GM12878 (cell line): Measurements from ENCODE around the gene ANKRD44. TPM values are rescaled to one million over a fixed set of nuclear protein-coding genes. Genes with fewer than 3 reads are reported as not detected.
A peak's percentile ranks its signal among the peaks of the same experiment; 100 is the strongest.

Experiments used
- ATAC-seq: fragments of 200-7000 bp; cut with Tn5 transposase; 3 replicates; pipeline ENCODE4 v1.9.1; 2020; ENCODE audit warnings: mild to moderate bottlenecking, moderate library complexity
- BruUV-seq: library from RNA; stranded (reverse); fragments of 400-500 nt; replicated peaks from 2 replicates; lab custom pipeline; 2021; lab: Mats Ljungman, UMichigan
- CTCF ChIA-PET: fragments of 300-600 bp; sonication (Branson Sonifier 250); formaldehyde crosslinking; extraction: SDS; loops from one replicate; lab custom pipeline; 2021; ENCODE audit warnings: inconsistent platforms; lab: Yijun Ruan, JAX
- POLR2A ChIA-PET: fragments of 350-600 bp; formaldehyde crosslinking; extraction: SDS; loops from one replicate; lab custom pipeline; 2021; ENCODE audit warnings: inconsistent platforms; lab: Charles Lee
- RAD21 ChIA-PET: fragments of 300-600 bp; sonication (Branson Sonifier 250); formaldehyde crosslinking; loops from one replicate; lab custom pipeline; 2023; ENCODE audit warnings: antibody characterized with exemption; ENCODE audit not compliant: unreplicated experiment; lab: Charles Lee
- SMC1A ChIA-PET: fragments of 300-600 bp; sonication (Branson Sonifier 250); formaldehyde crosslinking; loops from one replicate; lab custom pipeline; 2023; ENCODE audit not compliant: unreplicated experiment, uncharacterized antibody; lab: Charles Lee
- DNase-seq: peaks from one replicate; pipeline ENCODE4 v3.0.0-alpha.2; 2011; ENCODE audit warnings: low read depth, low spot score
- FAIRE-seq: peaks from 3 replicates; lab custom pipeline; 2011; peaks lifted over from hg19 to GRCh38; lab: Jason Lieb, UNC
- H2AFZ ChIP-seq: 2 replicates; pipeline ENCODE4 v1.6.0; 2011; ENCODE audit warnings: low read depth, low read length, control low read depth; ENCODE audit not compliant: control insufficient read depth
- H3K27ac ChIP-seq: 2 replicates; pipeline ENCODE4 v1.5.1; 2011; ENCODE audit warnings: control low read depth; ENCODE audit not compliant: control insufficient read depth, insufficient read depth
- H3K27me3 ChIP-seq, 2 experiments: replicated peaks in 1 of 2; 2 replicates each; pipeline versions ENCODE4 v1.6.0 to v1.6.1; 2011; ENCODE audit warnings: low read length in 1 of 2; ENCODE audit not compliant: control insufficient read depth in 2 of 2, insufficient read depth in 2 of 2
- H3K36me3 ChIP-seq, 2 experiments: 2 replicates each; pipeline ENCODE4 v1.5.1; 2011; ENCODE audit warnings: low read length in 1 of 2; ENCODE audit not compliant: control insufficient read depth in 2 of 2, insufficient read depth in 2 of 2
- H3K4me1 ChIP-seq: 2 replicates; pipeline ENCODE4 v1.6.1; 2011; ENCODE audit warnings: mild to moderate bottlenecking, low read length, moderate library complexity, mixed read lengths; ENCODE audit not compliant: control insufficient read depth, insufficient read depth
- H3K4me2 ChIP-seq: 2 replicates; pipeline ENCODE4 v1.6.0; 2011; ENCODE audit warnings: control low read depth; ENCODE audit not compliant: control insufficient read depth, insufficient read depth
- H3K4me3 ChIP-seq: fragments of 200-600 bp; sonication (generic); 2 replicates; pipeline ENCODE4 v1.5.1; 2016
- H3K79me2 ChIP-seq: 2 replicates; pipeline ENCODE4 v1.6.0; 2011; ENCODE audit warnings: low read length; ENCODE audit not compliant: control insufficient read depth, insufficient read depth
- H3K9ac ChIP-seq: 2 replicates; pipeline ENCODE4 v1.8.0; 2011; ENCODE audit warnings: low read length, control low read depth, mixed read lengths; ENCODE audit not compliant: control insufficient read depth, insufficient read depth
- H3K9me3 ChIP-seq: replicated peaks from 3 replicates; pipeline ENCODE4 v1.5.1; 2011; ENCODE audit warnings: mild to moderate bottlenecking, low read length; ENCODE audit not compliant: control insufficient read depth, insufficient read depth
- H4K20me1 ChIP-seq: 2 replicates; pipeline ENCODE4 v1.6.0; 2011; ENCODE audit not compliant: control insufficient read depth, insufficient read depth
- BHLHE40 ChIP-seq, 2 experiments: fragments of 450-650 bp in 1 of 2; IDR thresholded peaks; 2 replicates each; pipeline ENCODE4 v1.6.1; 2011 to 2017; ENCODE audit warnings: low read depth in 2 of 2, borderline replicate concordance in 1 of 2, improper control_type of control experiment in 1 of 2, low read length in 1 of 2, mild to moderate bottlenecking in 1 of 2
- CBX3 ChIP-seq: fragments of 200-600 bp; sonication (generic); IDR thresholded peaks from 2 replicates; pipeline ENCODE4 v1.6.1; 2016; ENCODE audit warnings: low read depth, borderline replicate concordance
- EGR1 ChIP-seq, 2 experiments: IDR thresholded peaks; 1 replicate in 1 of 2; 2 replicates in 1 of 2; pipeline ENCODE4 v1.6.1; 2011 to 2012; ENCODE audit warnings: low read depth in 2 of 2, low read length in 2 of 2, borderline replicate concordance in 1 of 2, mild to moderate bottlenecking in 1 of 2, moderate library complexity in 1 of 2
- HDGF ChIP-seq: fragments of 450-650 bp; IDR thresholded peaks from 2 replicates; pipeline ENCODE4 v1.6.1; 2016; ENCODE audit warnings: antibody characterized with exemption
- IKZF2 ChIP-seq, 2 experiments: fragments of 450-650 bp; IDR thresholded peaks; 2 replicates each; pipeline ENCODE4 v1.6.1; 2017; ENCODE audit warnings: mild to moderate bottlenecking in 2 of 2, moderate library complexity in 2 of 2
- MTA3 ChIP-seq: IDR thresholded peaks from 2 replicates; pipeline ENCODE4 v1.6.1; 2012; ENCODE audit warnings: low read length, inconsistent platforms, borderline replicate concordance
- MYB ChIP-seq: fragments of 150-350 bp; IDR thresholded peaks from 2 replicates; pipeline ENCODE4 v1.6.1; 2014; ENCODE audit warnings: mild to moderate bottlenecking, low read depth, low read length, borderline replicate concordance
- POU2F2 ChIP-seq: IDR thresholded peaks from 3 replicates; pipeline ENCODE4 v1.6.1; 2011; ENCODE audit warnings: low read depth, mild to moderate bottlenecking, low read length, borderline replicate concordance
- RFX5 ChIP-seq: IDR thresholded peaks from 2 replicates; pipeline ENCODE4 v1.6.1; 2011; ENCODE audit warnings: low read depth, low read length, improper control_type of control experiment
- TCF12 ChIP-seq: IDR thresholded peaks from 2 replicates; pipeline ENCODE4 v1.6.1; 2011; ENCODE audit warnings: low read depth, mild to moderate bottlenecking, low read length
- WGBS: methylation state at CpG from one replicate; pipeline ENCODE4 v1.1.6; 2016; ENCODE audit warnings: low lambda C conversion rate; ENCODE audit not compliant: insufficient replicate concordance, insufficient coverage; ENCODE audit errors: missing lambda C conversion rate; 5-methylcytosine and 5-hydroxymethylcytosine counted together
- in situ Hi-C: fragments of 300-500 bp; cut with MboI; formaldehyde crosslinking; loops from 9 replicates; pipeline ENCODE4 v1.14.3; 2018; ENCODE audit warnings: mixed read lengths
- intact Hi-C: fragments of 100-400 bp; cut with micrococcal nuclease; formaldehyde crosslinking; loops from one replicate; pipeline ENCODE4 v1.14.2; 2022; ENCODE audit not compliant: unreplicated experiment
- polyA plus RNA-seq, 11 experiments: library from polyadenylated mRNA; depleted of rRNA in 4 of 11; unstranded in 6 of 11; stranded (reverse) in 5 of 11; fragments of >200 nt; fragmentation: Nextera tagmentation in 4 of 11; fragmentation: Illumina TruSeq in 1 of 11; extraction: Ambion mirVana in 4 of 11; extraction: Trizol in 1 of 11; gene quantifications; 1 replicate in 1 of 11; 2 replicates in 10 of 11; pipeline versions ENCODE4 v1.2.1 to v1.2.3, GENCODE V29; 2011 to 2016; ENCODE audit warnings: inconsistent platforms in 2 of 11, missing spikeins in 2 of 11, low read depth in 1 of 11
- total RNA-seq, 4 experiments: library from RNA; depleted of rRNA in 3 of 4; stranded (reverse); fragments of >200 nt in 3 of 4; fragmentation: Illumina TruSeq in 1 of 4; extraction: Trizol in 1 of 4; gene quantifications; 2 replicates each; pipeline versions ENCODE4 v1.2.1 to v1.2.3, GENCODE V29; 2013 to 2021
- TF ChIP-seq, protein P1 (sequence below): fragments of 450-650 bp; IDR thresholded peaks from 2 replicates; pipeline ENCODE4 v1.6.1; 2017; ENCODE audit warnings: antibody characterized with exemption, mild to moderate bottlenecking, moderate library complexity
- TF ChIP-seq, protein P2 (sequence below): fragments of 450-650 bp; IDR thresholded peaks from 2 replicates; pipeline ENCODE4 v1.6.1; 2017; ENCODE audit warnings: mild to moderate bottlenecking
- TF ChIP-seq, protein P3 (sequence below): fragments of 450-650 bp; IDR thresholded peaks from 2 replicates; pipeline ENCODE4 v1.6.1; 2017; ENCODE audit warnings: mild to moderate bottlenecking, low read depth, inconsistent platforms; ENCODE audit not compliant: poor library complexity, severe bottlenecking

Gene ANKRD44
- total and polyA plus RNA-seq, 10 of the 15 experiments (the other 5 are each of a cell fraction or from before 2014, with no cell fraction given): 19.1 to 99.1 (median 59.6) TPM

DNA sequence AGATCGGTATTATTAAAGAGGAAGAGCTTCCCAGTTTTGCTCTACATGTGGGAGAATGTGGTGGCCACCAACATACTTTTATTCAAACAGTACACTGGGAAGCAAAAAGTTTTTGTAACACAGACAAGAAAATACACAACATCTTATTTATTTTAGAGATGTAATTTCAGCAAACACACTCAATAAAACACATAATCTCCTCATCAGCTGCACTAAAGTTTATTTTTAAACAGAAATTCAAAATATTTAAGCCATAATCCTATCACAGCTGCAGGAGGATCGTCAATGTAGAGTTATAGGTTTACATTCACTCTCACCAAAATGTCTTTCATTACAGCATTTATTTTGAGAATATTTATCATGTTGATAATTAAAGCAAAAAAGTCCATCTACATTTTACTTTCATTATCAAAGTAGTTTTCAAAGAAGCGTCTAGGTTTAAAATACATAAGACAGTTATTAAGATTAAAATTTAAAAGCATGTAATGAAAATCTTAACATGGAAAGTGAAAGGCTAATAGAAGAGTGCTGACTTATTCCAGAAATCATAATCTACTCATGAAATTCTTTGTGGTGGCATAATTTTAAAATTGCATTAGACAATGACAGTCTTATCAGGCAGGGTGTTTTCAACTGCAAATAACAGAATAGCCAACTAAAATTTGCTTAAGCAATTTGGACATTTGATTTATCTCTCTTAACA lies 61.0 kb downstream of the ANKRD44 start:
- Histone ChIP-seq H3K9ac (peak overlapping the region; percentile 47), H3K36me3 (peaks cover 3 to 4% of the 10 kb centered on the region in 2 experiments; a peak in 2 of 4 replicates), H3K4me1 (peaks cover 19% of the 10 kb centered on the region), H2AFZ (no peak overlapping the region), H3K27me3 (no peaks in the 10 kb centered on the region), H3K79me2 (peaks cover 91% of the 10 kb centered on the region), H3K4me2 (peak overlapping the region; percentile 86), H3K9me3 (no peaks in the 10 kb centered on the region; the same call in 1 of the 3 replicates), H4K20me1 (no peaks in the 10 kb centered on the region), H3K27ac (peak overlapping the region; percentile 76), H3K4me3 (peak overlapping the region; percentile 33; the same call in 1 of the 2 replicates)
- ChIA-PET CTCF (interaction anchor here (0.7 to 2.0 kb wide), 8 partner anchors 9 to 136 kb away, joined by 3 to 12 read pairs (median 4); no protein-coding TSS in a partner anchor), POLR2A (interaction anchor here (0.6 to 2.6 kb wide), 13 partner anchors 8 to 847 kb away, joined by 3 to 11 read pairs (median 4); no protein-coding TSS in a partner anchor), SMC1A (interaction anchor here (0.7 to 5.3 kb wide), 23 partner anchors 10 to 62 kb away, joined by 3 to 53 read pairs (median 6); no protein-coding TSS in a partner anchor), RAD21 (interaction anchor here (0.9 to 5.9 kb wide), 14 partner anchors 9 to 59 kb away, joined by 3 to 43 read pairs (median 4); no protein-coding TSS in a partner anchor)
- DNase-seq: no peak
- no TSS peak for BruUV-seq
- in situ Hi-C loops (no loop called here), intact Hi-C loops (no loop called here)
- 33% methylated on average over 3 of the region's 3 CpGs for WGBS
- ATAC-seq: peak; percentile 36
- FAIRE-seq: no peak
- TF ChIP-seq CBX3: no peak
- TF ChIP-seq EGR1 (IDR thresholded peaks at IDR 0.05; ENCODE audit: borderline replicate concordance in 1 of 2, low read depth in 2 of 2, low read length in 2 of 2): no peak
- no peak for TF ChIP-seq POU2F2
- TF ChIP-seq IKZF2 (IDR thresholded peaks at IDR 0.05): no peak
- TF ChIP-seq, protein P1, sequence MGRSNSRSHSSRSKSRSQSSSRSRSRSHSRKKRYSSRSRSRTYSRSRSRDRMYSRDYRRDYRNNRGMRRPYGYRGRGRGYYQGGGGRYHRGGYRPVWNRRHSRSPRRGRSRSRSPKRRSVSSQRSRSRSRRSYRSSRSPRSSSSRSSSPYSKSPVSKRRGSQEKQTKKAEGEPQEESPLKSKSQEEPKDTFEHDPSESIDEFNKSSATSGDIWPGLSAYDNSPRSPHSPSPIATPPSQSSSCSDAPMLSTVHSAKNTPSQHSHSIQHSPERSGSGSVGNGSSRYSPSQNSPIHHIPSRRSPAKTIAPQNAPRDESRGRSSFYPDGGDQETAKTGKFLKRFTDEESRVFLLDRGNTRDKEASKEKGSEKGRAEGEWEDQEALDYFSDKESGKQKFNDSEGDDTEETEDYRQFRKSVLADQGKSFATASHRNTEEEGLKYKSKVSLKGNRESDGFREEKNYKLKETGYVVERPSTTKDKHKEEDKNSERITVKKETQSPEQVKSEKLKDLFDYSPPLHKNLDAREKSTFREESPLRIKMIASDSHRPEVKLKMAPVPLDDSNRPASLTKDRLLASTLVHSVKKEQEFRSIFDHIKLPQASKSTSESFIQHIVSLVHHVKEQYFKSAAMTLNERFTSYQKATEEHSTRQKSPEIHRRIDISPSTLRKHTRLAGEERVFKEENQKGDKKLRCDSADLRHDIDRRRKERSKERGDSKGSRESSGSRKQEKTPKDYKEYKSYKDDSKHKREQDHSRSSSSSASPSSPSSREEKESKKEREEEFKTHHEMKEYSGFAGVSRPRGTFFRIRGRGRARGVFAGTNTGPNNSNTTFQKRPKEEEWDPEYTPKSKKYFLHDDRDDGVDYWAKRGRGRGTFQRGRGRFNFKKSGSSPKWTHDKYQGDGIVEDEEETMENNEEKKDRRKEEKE: no peak
- TF ChIP-seq MYB: no peak
- TF ChIP-seq, protein P2, sequence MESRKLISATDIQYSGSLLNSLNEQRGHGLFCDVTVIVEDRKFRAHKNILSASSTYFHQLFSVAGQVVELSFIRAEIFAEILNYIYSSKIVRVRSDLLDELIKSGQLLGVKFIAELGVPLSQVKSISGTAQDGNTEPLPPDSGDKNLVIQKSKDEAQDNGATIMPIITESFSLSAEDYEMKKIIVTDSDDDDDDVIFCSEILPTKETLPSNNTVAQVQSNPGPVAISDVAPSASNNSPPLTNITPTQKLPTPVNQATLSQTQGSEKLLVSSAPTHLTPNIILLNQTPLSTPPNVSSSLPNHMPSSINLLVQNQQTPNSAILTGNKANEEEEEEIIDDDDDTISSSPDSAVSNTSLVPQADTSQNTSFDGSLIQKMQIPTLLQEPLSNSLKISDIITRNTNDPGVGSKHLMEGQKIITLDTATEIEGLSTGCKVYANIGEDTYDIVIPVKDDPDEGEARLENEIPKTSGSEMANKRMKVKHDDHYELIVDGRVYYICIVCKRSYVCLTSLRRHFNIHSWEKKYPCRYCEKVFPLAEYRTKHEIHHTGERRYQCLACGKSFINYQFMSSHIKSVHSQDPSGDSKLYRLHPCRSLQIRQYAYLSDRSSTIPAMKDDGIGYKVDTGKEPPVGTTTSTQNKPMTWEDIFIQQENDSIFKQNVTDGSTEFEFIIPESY: no peak
- TF ChIP-seq BHLHE40 (IDR thresholded peaks at IDR 0.05; ENCODE audit: borderline replicate concordance in 1 of 2, low read depth in 2 of 2, low read length in 1 of 2): no peak
- TF ChIP-seq MTA3: no peak
- no peak for TF ChIP-seq TCF12
- no peak for TF ChIP-seq HDGF
- TF ChIP-seq, protein P3, sequence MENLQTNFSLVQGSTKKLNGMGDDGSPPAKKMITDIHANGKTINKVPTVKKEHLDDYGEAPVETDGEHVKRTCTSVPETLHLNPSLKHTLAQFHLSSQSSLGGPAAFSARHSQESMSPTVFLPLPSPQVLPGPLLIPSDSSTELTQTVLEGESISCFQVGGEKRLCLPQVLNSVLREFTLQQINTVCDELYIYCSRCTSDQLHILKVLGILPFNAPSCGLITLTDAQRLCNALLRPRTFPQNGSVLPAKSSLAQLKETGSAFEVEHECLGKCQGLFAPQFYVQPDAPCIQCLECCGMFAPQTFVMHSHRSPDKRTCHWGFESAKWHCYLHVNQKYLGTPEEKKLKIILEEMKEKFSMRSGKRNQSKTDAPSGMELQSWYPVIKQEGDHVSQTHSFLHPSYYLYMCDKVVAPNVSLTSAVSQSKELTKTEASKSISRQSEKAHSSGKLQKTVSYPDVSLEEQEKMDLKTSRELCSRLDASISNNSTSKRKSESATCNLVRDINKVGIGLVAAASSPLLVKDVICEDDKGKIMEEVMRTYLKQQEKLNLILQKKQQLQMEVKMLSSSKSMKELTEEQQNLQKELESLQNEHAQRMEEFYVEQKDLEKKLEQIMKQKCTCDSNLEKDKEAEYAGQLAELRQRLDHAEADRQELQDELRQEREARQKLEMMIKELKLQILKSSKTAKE: no peak
- TF ChIP-seq RFX5: no peak
